Tibial nerve (tissue), 3 donors: ENCODE data around the gene SMARCA1.

ENCODE experiments used
- EP300 ChIP-seq, 2 donors: sonication (generic); formaldehyde crosslinking; IDR thresholded peaks; one replicate each; pipeline ENCODE4 v1.6.1; 2017; ENCODE audit warnings: antibody characterized with exemption in 2 of 2, mild to moderate bottlenecking in 1 of 2
- POLR2A ChIP-seq, 2 donors: fragments of 450-650 bp; IDR thresholded peaks; one replicate each; pipeline ENCODE4 v1.6.1; 2017; ENCODE audit warnings: antibody characterized with exemption in 2 of 2, mild to moderate bottlenecking in 2 of 2, moderate library complexity in 2 of 2

GRCh38 chrX:129512409-129512808 lies 10.9 kb downstream of the SMARCA1 start:
- TF ChIP-seq POLR2A (IDR thresholded peaks at IDR 0.05), result no peak
- TF ChIP-seq EP300 (IDR thresholded peaks at IDR 0.05), result no peak
